Memory B cell (primary cell): ENCODE measurements around the gene PTCHD1.

ENCODE experiments used
- ATAC-seq: fragments of 150-1000 bp; cut with Tn5 transposase; 2 replicates; pipeline ENCODE4 v1.10.0; 2021; ENCODE audit warnings: low read depth, mild to moderate bottlenecking, moderate library complexity
- DNase-seq, 2 donors: peaks; one replicate each; pipeline ENCODE4 v3.0.0; 2022; ENCODE audit warnings: low spot score in 2 of 2
- H3K27ac Mint-ChIP-seq: one replicate; pipeline ENCODE4 v1.8.0; 2022; ENCODE audit warnings: mild to moderate bottlenecking, moderate library complexity, mixed read lengths
- H3K27me3 Mint-ChIP-seq: one replicate; pipeline ENCODE4 v1.8.0; 2022; ENCODE audit warnings: mixed read lengths
- H3K36me3 Mint-ChIP-seq: one replicate; pipeline ENCODE4 v1.8.0; 2022; ENCODE audit warnings: mild to moderate bottlenecking, mixed read lengths
- H3K4me1 Mint-ChIP-seq: one replicate; pipeline ENCODE4 v1.8.0; 2022; ENCODE audit warnings: mixed read lengths
- H3K4me3 Mint-ChIP-seq: one replicate; pipeline ENCODE4 v1.8.0; 2022; ENCODE audit warnings: mild to moderate bottlenecking, moderate library complexity, mixed read lengths
- H3K9me3 Mint-ChIP-seq: one replicate; pipeline ENCODE4 v1.8.0; 2022; ENCODE audit warnings: mixed read lengths

Gene PTCHD1

GRCh38 chrX:23334848-23335599 lies at the start of gene PTCHD1:
Gene PTCHD1, plus strand, starts transcription at chrX:23334849. Its CDS starts 27 bp downstream, at chrX:23334876.
- no peak within 1 kb of the TSS for H3K27ac Mint-ChIP-seq
- H3K36me3 Mint-ChIP-seq: no peaks in the 10 kb centered on the region
- ATAC-seq (no peak), DNase-seq (no peak)
- no peaks in the 10 kb centered on the region for H3K9me3 Mint-ChIP-seq
- peaks cover 10% of the 10 kb centered on the region for H3K4me1 Mint-ChIP-seq
- peaks cover 14% of the 10 kb centered on the region for H3K27me3 Mint-ChIP-seq
- peak within 1 kb of the TSS; percentile 73 for H3K4me3 Mint-ChIP-seq

DNA sequence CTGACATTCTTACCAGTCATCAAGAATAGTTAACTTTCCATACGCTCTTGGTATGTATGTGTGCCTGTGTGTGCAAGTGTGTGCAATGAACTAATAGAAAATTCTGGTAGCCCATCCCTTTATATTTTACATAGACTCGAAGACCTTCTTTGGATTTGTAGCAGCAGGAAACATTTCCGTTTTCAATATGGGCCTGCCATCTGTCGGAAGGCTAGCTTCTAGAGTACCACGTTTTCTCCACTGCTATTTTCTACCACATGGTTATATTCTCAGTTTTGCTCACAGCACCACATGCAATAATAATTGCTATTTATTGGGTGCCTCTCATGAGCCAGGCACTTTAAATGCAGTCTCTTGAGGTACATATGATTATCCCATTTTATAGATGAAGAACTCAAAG lies 47.9 kb upstream of the PTCHD1 start:
- H3K27ac Mint-ChIP-seq: no peak overlapping the region
- no peaks in the 10 kb centered on the region for H3K9me3 Mint-ChIP-seq
- DNase-seq (no peak), ATAC-seq (no peak)
- H3K27me3 Mint-ChIP-seq: no peaks in the 10 kb centered on the region
- H3K4me3 Mint-ChIP-seq: no peak overlapping the region
- H3K4me1 Mint-ChIP-seq: no peaks in the 10 kb centered on the region
- H3K36me3 Mint-ChIP-seq: no peaks in the 10 kb centered on the region

DNA sequence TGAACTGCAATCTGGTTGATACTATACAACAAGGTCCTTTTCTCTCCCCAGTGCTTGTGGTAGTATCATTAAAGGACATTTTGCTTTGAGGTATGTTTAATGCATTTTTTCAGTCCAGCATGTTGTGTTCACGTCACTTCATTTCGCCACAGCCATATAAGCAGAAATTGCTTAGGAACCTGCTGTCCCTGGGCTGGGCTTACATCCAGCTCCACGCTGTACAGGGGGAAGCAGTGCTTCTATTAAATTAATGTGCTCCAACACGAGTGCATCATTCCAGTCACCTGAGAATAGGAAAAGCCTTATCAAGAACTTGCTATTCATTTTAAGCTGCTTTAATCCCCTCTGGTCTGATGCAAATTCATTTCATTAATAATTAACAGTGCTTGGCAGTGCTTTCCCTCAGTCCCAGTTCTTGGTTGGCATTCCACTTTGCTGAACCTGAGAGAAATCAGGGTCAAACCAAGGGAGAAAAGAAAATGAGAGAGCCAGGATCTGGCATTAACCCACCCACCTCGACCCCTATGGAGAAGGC lies 47.4 kb upstream of the PTCHD1 start:
- Mint-ChIP-seq H3K4me3 (no peak overlapping the region), H3K9me3 (no peaks in the 10 kb centered on the region)
- ATAC-seq: no peak

GRCh38 chrX:23292354-23292987 lies 42.2 kb upstream of the PTCHD1 start:
- peaks cover 2% of the 10 kb centered on the region for H3K4me1 Mint-ChIP-seq
- H3K27ac Mint-ChIP-seq: no peak overlapping the region
- DNase-seq: no peak
- no peak overlapping the region for H3K4me3 Mint-ChIP-seq
- H3K27me3 Mint-ChIP-seq: no peaks in the 10 kb centered on the region
- H3K9me3 Mint-ChIP-seq: no peaks in the 10 kb centered on the region
- no peak for ATAC-seq
- H3K36me3 Mint-ChIP-seq: no peaks in the 10 kb centered on the region

More for the DNA sequence above, 47.4 kb upstream of the PTCHD1 start:
- no peak for DNase-seq
- Mint-ChIP-seq H3K27me3 (no peaks in the 10 kb centered on the region), H3K4me1 (no peaks in the 10 kb centered on the region), H3K27ac (no peak overlapping the region), H3K36me3 (no peaks in the 10 kb centered on the region)

GRCh38 chrX:23292988-23293651 lies 41.5 kb upstream of the PTCHD1 start:
- no peak overlapping the region for H3K4me3 Mint-ChIP-seq
- DNase-seq (no peak), ATAC-seq (no peak)
- no peaks in the 10 kb centered on the region for H3K27me3 Mint-ChIP-seq
- peaks cover 2% of the 10 kb centered on the region for H3K4me1 Mint-ChIP-seq
- H3K36me3 Mint-ChIP-seq: no peaks in the 10 kb centered on the region
- no peaks in the 10 kb centered on the region for H3K9me3 Mint-ChIP-seq
- no peak overlapping the region for H3K27ac Mint-ChIP-seq

- no peak for ATAC-seq
- Mint-ChIP-seq H3K4me1 (no peaks in the 10 kb centered on the region), H3K4me3 (no peak overlapping the region), H3K27me3 (no peaks in the 10 kb centered on the region), H3K9me3 (no peaks in the 10 kb centered on the region), H3K27ac (no peak overlapping the region), H3K36me3 (no peaks in the 10 kb centered on the region)
- no peak for DNase-seq
Measured at GRCh38 chrX:23304881-23305280, 29.8 kb upstream of the PTCHD1 start.

GRCh38 chrX:23311731-23312130 lies 22.9 kb upstream of the PTCHD1 start:
- no peaks in the 10 kb centered on the region for H3K36me3 Mint-ChIP-seq
- H3K27ac Mint-ChIP-seq: no peak overlapping the region
- H3K4me3 Mint-ChIP-seq: no peak overlapping the region
- DNase-seq (no peak), ATAC-seq (no peak)
- no peaks in the 10 kb centered on the region for H3K4me1 Mint-ChIP-seq
- H3K9me3 Mint-ChIP-seq: no peaks in the 10 kb centered on the region
- no peaks in the 10 kb centered on the region for H3K27me3 Mint-ChIP-seq

GRCh38 chrX:23312136-23312535 lies 22.5 kb upstream of the PTCHD1 start:
- Mint-ChIP-seq H3K9me3 (no peaks in the 10 kb centered on the region), H3K4me1 (no peaks in the 10 kb centered on the region), H3K27ac (no peak overlapping the region), H3K4me3 (no peak overlapping the region), H3K27me3 (no peaks in the 10 kb centered on the region), H3K36me3 (no peaks in the 10 kb centered on the region)
- no peak for DNase-seq
- ATAC-seq: no peak

DNA sequence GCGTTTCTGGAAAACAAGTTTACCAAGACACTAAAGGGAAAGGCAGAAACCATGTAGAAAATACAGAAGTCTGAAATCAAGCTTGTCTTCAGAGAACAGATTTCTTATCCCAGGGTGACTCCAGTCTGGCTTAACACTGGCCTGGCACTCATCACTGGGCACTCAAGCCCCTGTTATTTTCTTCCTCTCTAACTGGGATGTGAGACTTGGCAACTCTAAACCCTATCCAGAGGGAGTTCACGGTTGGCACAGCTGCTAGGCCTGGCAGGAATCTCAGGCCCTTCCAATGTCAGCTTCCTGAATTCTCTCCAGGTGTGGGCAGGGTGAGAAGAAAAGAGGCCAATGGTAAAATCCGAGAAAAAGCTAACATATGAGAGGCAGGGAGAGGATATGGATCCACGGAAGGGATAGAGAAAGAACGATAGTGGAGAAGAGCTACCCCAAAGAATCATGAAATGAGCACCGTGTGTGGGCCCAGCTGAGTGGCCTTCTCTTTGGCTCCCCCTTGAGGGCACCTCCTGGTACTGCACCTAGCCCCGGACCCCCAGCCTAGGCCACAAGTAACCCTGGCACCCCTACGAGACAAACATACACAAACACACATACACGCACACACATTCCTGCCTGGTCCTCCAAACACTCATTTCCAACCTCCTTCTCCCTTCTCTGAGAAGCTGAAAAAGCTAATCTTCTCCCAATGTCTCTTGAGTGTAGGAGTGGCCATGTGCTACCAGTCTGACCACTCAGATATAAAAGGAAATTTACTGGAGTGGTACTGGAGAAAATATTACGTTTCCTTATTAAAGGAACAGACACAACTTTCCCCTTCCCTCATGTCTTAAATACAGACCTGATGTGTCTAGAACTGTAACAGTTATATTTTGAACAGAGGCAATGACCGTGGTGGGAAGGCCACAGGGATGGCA lies 16.6 kb upstream of the PTCHD1 start:
- H3K27me3 Mint-ChIP-seq: peaks cover 3% of the 10 kb centered on the region
- H3K4me3 Mint-ChIP-seq: no peak overlapping the region
- no peaks in the 10 kb centered on the region for H3K36me3 Mint-ChIP-seq
- ATAC-seq: peak; percentile 47
- H3K27ac Mint-ChIP-seq: no peak overlapping the region
- peak; percentile 12 to 41 for DNase-seq
- H3K4me1 Mint-ChIP-seq: peaks cover 5% of the 10 kb centered on the region
- no peaks in the 10 kb centered on the region for H3K9me3 Mint-ChIP-seq

- no peak overlapping the region for H3K4me3 Mint-ChIP-seq
- ATAC-seq (no peak), DNase-seq (no peak)
- no peaks in the 10 kb centered on the region for H3K9me3 Mint-ChIP-seq
- H3K36me3 Mint-ChIP-seq: no peaks in the 10 kb centered on the region
- H3K27ac Mint-ChIP-seq: no peak overlapping the region
- peaks cover under 1% of the 10 kb centered on the region for H3K4me1 Mint-ChIP-seq
- H3K27me3 Mint-ChIP-seq: peaks cover 7% of the 10 kb centered on the region
Measured at GRCh38 chrX:23327104-23327503, 7.5 kb upstream of the PTCHD1 start.

DNA sequence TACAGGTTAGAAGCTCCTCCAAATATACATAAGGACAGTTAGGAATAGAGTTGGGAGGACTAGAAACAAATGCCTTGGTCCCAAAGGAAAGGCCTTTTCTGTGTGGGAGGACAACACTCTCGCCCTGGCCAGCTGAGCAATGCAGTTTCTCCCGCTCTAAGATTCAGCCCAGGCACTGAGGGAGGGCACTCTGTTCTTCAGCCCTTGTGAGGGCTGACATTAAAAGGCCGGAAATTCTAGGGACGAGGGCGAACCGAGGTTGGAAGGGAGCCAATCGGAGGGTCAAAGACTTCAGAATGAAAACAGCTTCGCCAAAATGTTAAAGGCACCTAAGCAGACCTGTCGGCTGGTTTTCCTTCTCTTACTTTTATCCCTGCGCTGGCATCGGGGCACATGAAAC lies 2.9 kb upstream of the PTCHD1 start:
- Mint-ChIP-seq H3K9me3 (no peaks in the 10 kb centered on the region), H3K4me1 (peaks cover 10% of the 10 kb centered on the region), H3K4me3 (no peak overlapping the region), H3K27ac (no peak overlapping the region), H3K27me3 (peaks cover 16% of the 10 kb centered on the region), H3K36me3 (no peaks in the 10 kb centered on the region)
- ATAC-seq (no peak), DNase-seq (no peak)

GRCh38 chrX:23332101-23332887 lies 2.4 kb upstream of the PTCHD1 start:
- peaks cover 10% of the 10 kb centered on the region for H3K4me1 Mint-ChIP-seq
- peak; percentile 56 for ATAC-seq
- H3K36me3 Mint-ChIP-seq: no peaks in the 10 kb centered on the region
- peak overlapping the region; percentile 62 for H3K4me3 Mint-ChIP-seq
- H3K27ac Mint-ChIP-seq: no peak overlapping the region
- peaks cover 16% of the 10 kb centered on the region for H3K27me3 Mint-ChIP-seq
- no peaks in the 10 kb centered on the region for H3K9me3 Mint-ChIP-seq
- no peak for DNase-seq
